Esophagus muscularis mucosa (tissue), 3 donors: ENCODE results near the gene LRRN4.
"Not testable (repeated sequence)": the region's sequence is repeated elsewhere in the genome, so short reads cannot be mapped to it uniquely, and the experiment has no call there.

Experiments
- POLR2A ChIP-seq: fragments of 450-650 bp; IDR thresholded peaks from one replicate; pipeline ENCODE4 v1.6.1; 2017; ENCODE audit warnings: antibody characterized with exemption, moderate library complexity, mild to moderate bottlenecking, low read depth
- TF ChIP-seq, protein P1 (sequence below), 3 experiments: fragments of 200-600 bp in 2 of 3; fragments of 450-650 bp in 1 of 3; sonication (generic) in 2 of 3; IDR thresholded peaks; one replicate each; pipeline ENCODE4 v1.5.1; 2017 to 2019; ENCODE audit warnings: antibody characterized with exemption in 3 of 3, mild to moderate bottlenecking in 2 of 3, moderate library complexity in 1 of 3

DNA sequence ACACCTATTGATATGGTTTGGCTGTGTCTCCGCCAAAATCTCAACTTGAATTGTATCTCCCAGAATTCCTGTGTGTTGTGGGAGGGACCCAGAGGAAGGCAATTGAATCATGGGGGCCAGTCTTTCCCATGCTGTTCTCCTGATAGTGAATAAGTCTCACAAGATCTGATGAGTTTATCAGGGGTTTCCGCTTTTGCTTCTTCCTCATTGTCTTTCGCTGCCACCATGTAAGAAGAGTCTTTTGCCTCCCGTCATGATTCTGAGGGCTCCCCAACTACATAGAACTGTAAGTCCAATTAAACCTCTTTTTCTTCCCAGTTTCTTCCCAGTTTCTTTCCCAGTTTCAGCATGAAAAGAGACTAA lies 810 bp upstream of the LRRN4 start:
- not testable (repeated sequence) for TF ChIP-seq POLR2A
- TF ChIP-seq, protein P1, sequence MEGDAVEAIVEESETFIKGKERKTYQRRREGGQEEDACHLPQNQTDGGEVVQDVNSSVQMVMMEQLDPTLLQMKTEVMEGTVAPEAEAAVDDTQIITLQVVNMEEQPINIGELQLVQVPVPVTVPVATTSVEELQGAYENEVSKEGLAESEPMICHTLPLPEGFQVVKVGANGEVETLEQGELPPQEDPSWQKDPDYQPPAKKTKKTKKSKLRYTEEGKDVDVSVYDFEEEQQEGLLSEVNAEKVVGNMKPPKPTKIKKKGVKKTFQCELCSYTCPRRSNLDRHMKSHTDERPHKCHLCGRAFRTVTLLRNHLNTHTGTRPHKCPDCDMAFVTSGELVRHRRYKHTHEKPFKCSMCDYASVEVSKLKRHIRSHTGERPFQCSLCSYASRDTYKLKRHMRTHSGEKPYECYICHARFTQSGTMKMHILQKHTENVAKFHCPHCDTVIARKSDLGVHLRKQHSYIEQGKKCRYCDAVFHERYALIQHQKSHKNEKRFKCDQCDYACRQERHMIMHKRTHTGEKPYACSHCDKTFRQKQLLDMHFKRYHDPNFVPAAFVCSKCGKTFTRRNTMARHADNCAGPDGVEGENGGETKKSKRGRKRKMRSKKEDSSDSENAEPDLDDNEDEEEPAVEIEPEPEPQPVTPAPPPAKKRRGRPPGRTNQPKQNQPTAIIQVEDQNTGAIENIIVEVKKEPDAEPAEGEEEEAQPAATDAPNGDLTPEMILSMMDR (IDR thresholded peaks at IDR 0.05) = not testable (repeated sequence)
